HepG2 (cell line): ENCODE results near the gene C1orf115. TPM values are rescaled to one million over a fixed set of nuclear protein-coding genes. Genes with fewer than 3 reads are reported as not detected.

Experiments
- ATF7 ChIP-seq, 2 experiments: fragments of 450-650 bp in 1 of 2; sonication (generic) in 1 of 2; formaldehyde crosslinking in 1 of 2; IDR thresholded peaks; 2 replicates each; pipeline versions ENCODE4 v1.4.0 to v1.6.1; 2016 to 2020; ENCODE audit warnings: antibody characterized with exemption in 1 of 2, mild to moderate bottlenecking in 1 of 2, missing genetic modification reagents in 1 of 2
- DMTF1 ChIP-seq: sonication (generic); formaldehyde crosslinking; IDR thresholded peaks from 2 replicates; pipeline ENCODE4 v1.4.0; 2020; ENCODE audit warnings: mild to moderate bottlenecking, missing genetic modification reagents
- FOXA1 ChIP-seq, 2 experiments: fragments of 450-650 bp in 1 of 2; sonication (generic) in 1 of 2; formaldehyde crosslinking in 1 of 2; IDR thresholded peaks; 2 replicates each; pipeline versions ENCODE4 v1.4.0 to v1.6.1; 2016 to 2020; ENCODE audit warnings: missing genetic modification reagents in 1 of 2
- FOXA3 ChIP-seq: IDR thresholded peaks from 2 replicates; pipeline ENCODE4 v1.6.1; 2016; ENCODE audit warnings: missing genetic modification reagents, missing compliant biosample characterization
- HNF1B ChIP-seq: sonication (generic); formaldehyde crosslinking; IDR thresholded peaks from 2 replicates; pipeline ENCODE4 v1.5.1; 2020; ENCODE audit warnings: mild to moderate bottlenecking, moderate library complexity, missing genetic modification reagents
- KDM3A ChIP-seq: IDR thresholded peaks from 2 replicates; pipeline ENCODE4 v1.6.1; 2018; ENCODE audit warnings: low read depth, missing compliant biosample characterization
- MBNL3 ChIP-seq: fragments of 250-450 bp; sonication (Bioruptor Pico); conservative IDR thresholded peaks from 2 replicates; pipeline ENCODE4 v1.8.0; 2022; ENCODE audit warnings: mild to moderate bottlenecking, inconsistent platforms
- NFE2 ChIP-seq: sonication (generic); formaldehyde crosslinking; IDR thresholded peaks from 2 replicates; pipeline ENCODE4 v1.4.0; 2020; ENCODE audit warnings: missing genetic modification reagents
- NR2F2 ChIP-seq: IDR thresholded peaks from 2 replicates; pipeline ENCODE4 v1.6.1; 2012; ENCODE audit warnings: low read depth, inconsistent platforms, borderline replicate concordance
- SMARCC2 ChIP-seq: fragments of 450-650 bp; IDR thresholded peaks from 2 replicates; pipeline ENCODE4 v1.6.1; 2017; ENCODE audit warnings: antibody characterized with exemption, mild to moderate bottlenecking
- TOE1 ChIP-seq: sonication (generic); formaldehyde crosslinking; IDR thresholded peaks from 2 replicates; pipeline ENCODE4 v1.4.0; 2020; ENCODE audit warnings: mild to moderate bottlenecking, missing genetic modification reagents
- ZFAT ChIP-seq: sonication (generic); formaldehyde crosslinking; conservative IDR thresholded peaks from 2 replicates; pipeline ENCODE4 v1.8.1; 2023; ENCODE audit warnings: missing genetic modification reagents, inconsistent platforms
- ZNF17 ChIP-seq: sonication (generic); formaldehyde crosslinking; IDR thresholded peaks from 2 replicates; pipeline ENCODE4 v1.5.0; 2020; ENCODE audit warnings: mild to moderate bottlenecking, missing genetic modification reagents
- ZNF256 ChIP-seq: sonication (generic); formaldehyde crosslinking; conservative IDR thresholded peaks from 2 replicates; pipeline ENCODE4 v1.4.0; 2020; ENCODE audit warnings: missing genetic modification reagents
- ZNF280D ChIP-seq: sonication (generic); formaldehyde crosslinking; IDR thresholded peaks from 2 replicates; pipeline ENCODE4 v1.5.1; 2020; ENCODE audit warnings: mild to moderate bottlenecking, missing genetic modification reagents
- polyA plus RNA-seq, 8 experiments: library from polyadenylated mRNA; depleted of rRNA in 3 of 8; stranded (reverse) in 7 of 8; unstranded in 1 of 8; fragments of >200 nt; fragmentation: Illumina TruSeq in 4 of 8; extraction: Trizol in 4 of 8; gene quantifications; 2 replicates each; pipeline versions ENCODE4 v1.2.1 to v1.2.3, GENCODE V29; 2011 to 2016; ENCODE audit warnings: low read depth in 4 of 8, missing spikeins in 1 of 8, mixed read lengths in 1 of 8; ENCODE audit not compliant: insufficient read depth in 1 of 8
- total RNA-seq, 5 experiments: library from RNA; depleted of rRNA; stranded (reverse); fragments of >200 nt; fragmentation: Illumina TruSeq; extraction: Trizol; gene quantifications; 2 replicates each; pipeline ENCODE4 v1.2.3, GENCODE V29; 2016; ENCODE audit warnings: low read depth in 1 of 5
- TF ChIP-seq, protein P1 (sequence below): sonication (generic); formaldehyde crosslinking; IDR thresholded peaks from 2 replicates; pipeline ENCODE4 v1.8.0; 2022; ENCODE audit warnings: missing genetic modification reagents, low read depth, mild to moderate bottlenecking, borderline replicate concordance
- TF ChIP-seq, protein P2 (sequence below): sonication (generic); formaldehyde crosslinking; conservative IDR thresholded peaks from 2 replicates; pipeline ENCODE4 v1.8.1; 2023; ENCODE audit warnings: missing genetic modification reagents
- TF ChIP-seq, protein P3 (sequence below): IDR thresholded peaks from 2 replicates; pipeline ENCODE4 v1.6.1; 2016; ENCODE audit warnings: missing compliant biosample characterization, missing genetic modification reagents, borderline replicate concordance
- TF ChIP-seq, protein P4 (sequence below): IDR thresholded peaks from 2 replicates; pipeline ENCODE4 v1.6.1; 2016; ENCODE audit warnings: missing genetic modification reagents, missing compliant biosample characterization

C1orf115 gene
- total and polyA plus RNA-seq, 2 of the 13 experiments (the other 11 are each of a cell fraction or from before 2014, with no cell fraction given), result 25.2 to 85.9 TPM

- no peak for TF ChIP-seq NR2F2
- no peak for TF ChIP-seq DMTF1
- no peak for TF ChIP-seq NFE2 (CRISPR knock-in tag)
- no peak for TF ChIP-seq KDM3A (CRISPR knock-in tag)
- no peak for TF ChIP-seq ZNF17 (CRISPR knock-in tag)
- no peak for TF ChIP-seq ZFAT (CRISPR knock-in tag)
- TF ChIP-seq ATF7 (IDR thresholded peaks at IDR 0.05), result no peak
- TF ChIP-seq ATF7 (CRISPR knock-in tag; IDR thresholded peaks at IDR 0.05), result no peak
- TF ChIP-seq ZNF256, result no peak
- TF ChIP-seq ZNF280D (CRISPR knock-in tag), result no peak
- TF ChIP-seq MBNL3 (CRISPR knock-in tag), result no peak
- TF ChIP-seq, protein P1, sequence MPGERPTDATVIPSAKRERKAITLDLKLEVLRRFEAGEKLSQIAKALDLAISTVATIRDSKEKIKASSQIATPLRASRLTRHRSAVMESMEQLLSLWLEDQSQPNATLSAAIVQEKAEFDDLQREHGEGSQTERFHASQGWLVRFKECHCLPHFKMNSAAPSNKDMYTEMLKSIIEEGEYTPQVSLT (CRISPR knock-in tag), result no peak
- TF ChIP-seq, protein P2, sequence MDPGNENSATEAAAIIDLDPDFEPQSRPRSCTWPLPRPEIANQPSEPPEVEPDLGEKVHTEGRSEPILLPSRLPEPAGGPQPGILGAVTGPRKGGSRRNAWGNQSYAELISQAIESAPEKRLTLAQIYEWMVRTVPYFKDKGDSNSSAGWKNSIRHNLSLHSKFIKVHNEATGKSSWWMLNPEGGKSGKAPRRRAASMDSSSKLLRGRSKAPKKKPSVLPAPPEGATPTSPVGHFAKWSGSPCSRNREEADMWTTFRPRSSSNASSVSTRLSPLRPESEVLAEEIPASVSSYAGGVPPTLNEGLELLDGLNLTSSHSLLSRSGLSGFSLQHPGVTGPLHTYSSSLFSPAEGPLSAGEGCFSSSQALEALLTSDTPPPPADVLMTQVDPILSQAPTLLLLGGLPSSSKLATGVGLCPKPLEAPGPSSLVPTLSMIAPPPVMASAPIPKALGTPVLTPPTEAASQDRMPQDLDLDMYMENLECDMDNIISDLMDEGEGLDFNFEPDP, result no peak
- no peak for TF ChIP-seq FOXA1 (IDR thresholded peaks at IDR 0.05)
- TF ChIP-seq FOXA1 (CRISPR knock-in tag; IDR thresholded peaks at IDR 0.05), result no peak
- no peak for TF ChIP-seq SMARCC2
- no peak for TF ChIP-seq TOE1 (CRISPR knock-in tag)
- TF ChIP-seq, protein P3, sequence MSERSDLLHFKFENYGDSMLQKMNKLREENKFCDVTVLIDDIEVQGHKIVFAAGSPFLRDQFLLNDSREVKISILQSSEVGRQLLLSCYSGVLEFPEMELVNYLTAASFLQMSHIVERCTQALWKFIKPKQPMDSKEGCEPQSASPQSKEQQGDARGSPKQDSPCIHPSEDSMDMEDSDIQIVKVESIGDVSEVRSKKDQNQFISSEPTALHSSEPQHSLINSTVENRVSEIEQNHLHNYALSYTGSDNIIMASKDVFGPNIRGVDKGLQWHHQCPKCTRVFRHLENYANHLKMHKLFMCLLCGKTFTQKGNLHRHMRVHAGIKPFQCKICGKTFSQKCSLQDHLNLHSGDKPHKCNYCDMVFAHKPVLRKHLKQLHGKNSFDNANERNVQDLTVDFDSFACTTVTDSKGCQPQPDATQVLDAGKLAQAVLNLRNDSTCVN (CRISPR knock-in tag), result no peak
- TF ChIP-seq HNF1B, result peak; percentile 42; the same call in 1 of the 2 replicates
- TF ChIP-seq, protein P4, sequence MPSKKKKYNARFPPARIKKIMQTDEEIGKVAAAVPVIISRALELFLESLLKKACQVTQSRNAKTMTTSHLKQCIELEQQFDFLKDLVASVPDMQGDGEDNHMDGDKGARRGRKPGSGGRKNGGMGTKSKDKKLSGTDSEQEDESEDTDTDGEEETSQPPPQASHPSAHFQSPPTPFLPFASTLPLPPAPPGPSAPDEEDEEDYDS (CRISPR knock-in tag), result no peak
- TF ChIP-seq FOXA3, result peak; percentile 32; the same call in 1 of the 2 replicates
These were observed 43.0 kb downstream of the C1orf115 start (continued) for GRCh38 chr1:220733086-220733601.
